ENCODE results near the gene SLC9A3.

- TF ChIP-seq SIN3A (IDR thresholded peaks at IDR 0.05; ENCODE audit: borderline replicate concordance, low read depth, low read length) = no peak
- TF ChIP-seq CTCF (IDR thresholded peaks at IDR 0.05) = no peak
- no peak for TF ChIP-seq USF2 (IDR thresholded peaks at IDR 0.05; ENCODE audit: borderline replicate concordance, low read depth, low read length)
- no peak for TF ChIP-seq YY1 (IDR thresholded peaks at IDR 0.05; ENCODE audit: low read depth)
- TF ChIP-seq EP300 (IDR thresholded peaks at IDR 0.05; ENCODE audit: borderline replicate concordance in 1 of 2, low read depth in 1 of 2, low read length in 1 of 2) = no peak
Measured at GRCh38 chr5:544675-545355, 20.6 kb upstream of the SLC9A3 start.
